ENCODE results near the gene RRAGC. TPM values are rescaled to one million over a fixed set of nuclear protein-coding genes. Genes with fewer than 3 reads are reported as not detected.

Gene RRAGC
- total RNA-seq (10 to 100 TPM; 20.6 to 21.9 TPM), polyA plus RNA-seq (10.3 TPM)

GRCh38 chr1:38859561-38860453 lies at the start of gene RRAGC:
Gene RRAGC (minus strand): TSS chr1:38859772. CDS start chr1:38859646, 126 bp downstream.
- H3K27me3 Mint-ChIP-seq, result no peaks in the 10 kb centered on the region
- Histone ChIP-seq H3K4me1 (ENCODE audit: insufficient read depth, low read length) (peaks cover 22% of the 10 kb centered on the region), H3K27ac (ENCODE audit: low read depth, low read length) (peak within 1 kb of the TSS; percentile 58), H3K9me3 (ENCODE audit: low read length) (no peaks in the 10 kb centered on the region), H3K27me3 (ENCODE audit: insufficient read depth, low read length, poor library complexity, severe bottlenecking) (no peaks in the 10 kb centered on the region), H3K4me3 (ENCODE audit: low read length) (peak within 1 kb of the TSS; percentile 89), H3K36me3 (ENCODE audit: insufficient read depth, low read length) (peaks cover 6% of the 10 kb centered on the region)
- peaks cover 46 to 83% (median 80%) of the 10 kb centered on the region in 3 donors for H3K4me1 Mint-ChIP-seq
- ChIA-PET CTCF (interaction anchor here (1.1 to 1.2 kb wide), 3 partner anchors 106 to 239 kb away, joined by 3 read pairs; partner anchors contain the start of gene NDUFS5), POLR2A (interaction anchor here (1.2 kb wide), 1 partner anchor 118 kb away, joined by 5 read pairs; no protein-coding TSS in a partner anchor)
- DNase-seq, result peak; percentile 96 to 99 (median 98)
- H3K27ac Mint-ChIP-seq, result peak within 1 kb of the TSS; percentile 76 to 95 (median 94)
- peak within 1 kb of the TSS; percentile 90 to 97 (median 94) for H3K4me3 Mint-ChIP-seq
- H3K9me3 Mint-ChIP-seq, result no peaks in the 10 kb centered on the region
- H3K36me3 Mint-ChIP-seq, result peaks cover 0 to 48% (median 9%) of the 10 kb centered on the region in 3 donors

GRCh38 chr1:38908821-38909220 lies 49.2 kb upstream of the RRAGC start:
- H3K27ac ChIP-seq (ENCODE audit: low read depth, low read length), result no peak overlapping the region
- H3K36me3 ChIP-seq (ENCODE audit: insufficient read depth, low read length), result no peaks in the 10 kb centered on the region
- H3K4me1 ChIP-seq (ENCODE audit: insufficient read depth, low read length), result no peaks in the 10 kb centered on the region
- no peaks in the 10 kb centered on the region for H3K9me3 ChIP-seq (ENCODE audit: low read length)
- no peak overlapping the region for H3K4me3 ChIP-seq (ENCODE audit: low read length)
- no peak overlapping the region for H3K27ac Mint-ChIP-seq
- peaks cover 0 to 9% (median 5%) of the 10 kb centered on the region in 5 donors for H3K9me3 Mint-ChIP-seq
- no peak overlapping the region for H3K4me3 Mint-ChIP-seq
- no peaks in the 10 kb centered on the region for H3K27me3 ChIP-seq (ENCODE audit: insufficient read depth, low read length, poor library complexity, severe bottlenecking)
- ChIA-PET POLR2A (no interaction called here), CTCF (no interaction called here)
- no peaks in the 10 kb centered on the region for H3K4me1 Mint-ChIP-seq
- DNase-seq, result no peak
- peaks cover 0 to 4% (median 0%) of the 10 kb centered on the region in 3 donors for H3K36me3 Mint-ChIP-seq
- no peaks in the 10 kb centered on the region for H3K27me3 Mint-ChIP-seq

- Mint-ChIP-seq H3K36me3 (peaks cover 0 to 4% (median 0%) of the 10 kb centered on the region in 3 donors), H3K27ac (peak overlapping the region in 1 of 8 donors; percentile 50), H3K4me1 (no peaks in the 10 kb centered on the region), H3K27me3 (no peaks in the 10 kb centered on the region), H3K4me3 (no peak overlapping the region), H3K9me3 (peaks cover 0 to 9% (median 5%) of the 10 kb centered on the region in 5 donors)
- no peaks in the 10 kb centered on the region for H3K4me1 ChIP-seq (ENCODE audit: insufficient read depth, low read length)
- no peak overlapping the region for H3K27ac ChIP-seq (ENCODE audit: low read depth, low read length)
- DNase-seq, result no peak
- no peaks in the 10 kb centered on the region for H3K9me3 ChIP-seq (ENCODE audit: low read length)
- no peak overlapping the region for H3K4me3 ChIP-seq (ENCODE audit: low read length)
- no peaks in the 10 kb centered on the region for H3K27me3 ChIP-seq (ENCODE audit: insufficient read depth, low read length, poor library complexity, severe bottlenecking)
- CTCF ChIA-PET, result no interaction called here
- no peaks in the 10 kb centered on the region for H3K36me3 ChIP-seq (ENCODE audit: insufficient read depth, low read length)
- POLR2A ChIA-PET, result no interaction called here
Observed at GRCh38 chr1:38905985-38906384, 46.4 kb upstream of the RRAGC start.

GRCh38 chr1:38899560-38899959 lies 40.0 kb upstream of the RRAGC start:
- no peaks in the 10 kb centered on the region for H3K4me1 Mint-ChIP-seq
- no peaks in the 10 kb centered on the region for H3K27me3 Mint-ChIP-seq
- H3K4me1 ChIP-seq (ENCODE audit: insufficient read depth, low read length), result no peaks in the 10 kb centered on the region
- H3K9me3 ChIP-seq (ENCODE audit: low read length), result no peaks in the 10 kb centered on the region
- H3K27ac Mint-ChIP-seq, result no peak overlapping the region
- no peaks in the 10 kb centered on the region for H3K36me3 ChIP-seq (ENCODE audit: insufficient read depth, low read length)
- no peaks in the 10 kb centered on the region for H3K27me3 ChIP-seq (ENCODE audit: insufficient read depth, low read length, poor library complexity, severe bottlenecking)
- H3K27ac ChIP-seq (ENCODE audit: low read depth, low read length), result no peak overlapping the region
- H3K9me3 Mint-ChIP-seq, result no peaks in the 10 kb centered on the region
- DNase-seq, result no peak
- ChIA-PET CTCF (no interaction called here), POLR2A (no interaction called here)
- H3K4me3 Mint-ChIP-seq, result no peak overlapping the region
- no peak overlapping the region for H3K4me3 ChIP-seq (ENCODE audit: low read length)
- peaks cover 0 to 2% (median 0%) of the 10 kb centered on the region in 3 donors for H3K36me3 Mint-ChIP-seq

- no peak for DNase-seq
- Mint-ChIP-seq H3K4me1 (no peaks in the 10 kb centered on the region), H3K9me3 (no peaks in the 10 kb centered on the region), H3K36me3 (peaks cover 0 to 2% (median 0%) of the 10 kb centered on the region in 3 donors), H3K27me3 (no peaks in the 10 kb centered on the region), H3K27ac (no peak overlapping the region), H3K4me3 (no peak overlapping the region)
- Histone ChIP-seq H3K4me1 (ENCODE audit: insufficient read depth, low read length) (no peaks in the 10 kb centered on the region), H3K27me3 (ENCODE audit: insufficient read depth, low read length, poor library complexity, severe bottlenecking) (no peaks in the 10 kb centered on the region), H3K4me3 (ENCODE audit: low read length) (no peak overlapping the region), H3K27ac (ENCODE audit: low read depth, low read length) (no peak overlapping the region), H3K9me3 (ENCODE audit: low read length) (no peaks in the 10 kb centered on the region), H3K36me3 (ENCODE audit: insufficient read depth, low read length) (no peaks in the 10 kb centered on the region)
- ChIA-PET POLR2A (no interaction called here), CTCF (no interaction called here)
Observed at GRCh38 chr1:38898653-38899230, 39.2 kb upstream of the RRAGC start.

GRCh38 chr1:38896169-38896568 lies 36.6 kb upstream of the RRAGC start:
- POLR2A ChIA-PET, result no interaction called here

GRCh38 chr1:38892976-38893375 lies 33.4 kb upstream of the RRAGC start:
- Mint-ChIP-seq H3K27me3 (peaks cover 0 to 3% of the 10 kb centered on the region in 2 donors), H3K9me3 (no peaks in the 10 kb centered on the region), H3K4me3 (no peak overlapping the region), H3K27ac (no peak overlapping the region), H3K36me3 (peaks cover 0 to 2% (median 0%) of the 10 kb centered on the region in 3 donors), H3K4me1 (no peaks in the 10 kb centered on the region)
- no peak overlapping the region for H3K27ac ChIP-seq (ENCODE audit: low read depth, low read length)
- no peaks in the 10 kb centered on the region for H3K4me1 ChIP-seq (ENCODE audit: insufficient read depth, low read length)
- no peaks in the 10 kb centered on the region for H3K36me3 ChIP-seq (ENCODE audit: insufficient read depth, low read length)
- no peaks in the 10 kb centered on the region for H3K27me3 ChIP-seq (ENCODE audit: insufficient read depth, low read length, poor library complexity, severe bottlenecking)
- H3K4me3 ChIP-seq (ENCODE audit: low read length), result no peak overlapping the region
- H3K9me3 ChIP-seq (ENCODE audit: low read length), result no peaks in the 10 kb centered on the region
- DNase-seq, result no peak
- ChIA-PET POLR2A (no interaction called here), CTCF (interaction anchor here (1.2 kb wide), 1 partner anchor 200 kb away, joined by 4 read pairs; no protein-coding TSS in a partner anchor)

More at GRCh38 chr1:38896169-38896568, 36.6 kb upstream of the RRAGC start:
- CTCF ChIA-PET, result interaction anchor here (1.2 kb wide), 1 partner anchor 15 kb away, joined by 3 read pairs; the partner anchor contains the start of gene GJA9
- Mint-ChIP-seq H3K27me3 (peaks cover 0 to 3% of the 10 kb centered on the region in 2 donors), H3K4me3 (no peak overlapping the region), H3K4me1 (no peaks in the 10 kb centered on the region), H3K36me3 (peaks cover 0 to 2% (median 0%) of the 10 kb centered on the region in 3 donors), H3K27ac (no peak overlapping the region), H3K9me3 (no peaks in the 10 kb centered on the region)
- H3K36me3 ChIP-seq (ENCODE audit: insufficient read depth, low read length), result no peaks in the 10 kb centered on the region
- H3K4me1 ChIP-seq (ENCODE audit: insufficient read depth, low read length), result no peaks in the 10 kb centered on the region
- no peak for DNase-seq
- no peaks in the 10 kb centered on the region for H3K9me3 ChIP-seq (ENCODE audit: low read length)
- H3K27me3 ChIP-seq (ENCODE audit: insufficient read depth, low read length, poor library complexity, severe bottlenecking), result no peaks in the 10 kb centered on the region
- no peak overlapping the region for H3K27ac ChIP-seq (ENCODE audit: low read depth, low read length)
- no peak overlapping the region for H3K4me3 ChIP-seq (ENCODE audit: low read length)

GRCh38 chr1:38891753-38892152 lies 32.2 kb upstream of the RRAGC start:
- CTCF ChIA-PET, result interaction anchor here (1.0 to 1.2 kb wide), 2 partner anchors 201 to 206 kb away, joined by 3 to 4 read pairs; no protein-coding TSS in a partner anchor

More at GRCh38 chr1:38891753-38892152, 32.2 kb upstream of the RRAGC start:
- H3K27me3 ChIP-seq (ENCODE audit: insufficient read depth, low read length, poor library complexity, severe bottlenecking), result no peaks in the 10 kb centered on the region
- no peaks in the 10 kb centered on the region for H3K36me3 ChIP-seq (ENCODE audit: insufficient read depth, low read length)
- H3K27ac Mint-ChIP-seq, result peak overlapping the region in 3 of 8 donors; percentile 43 to 86 (median 62)
- H3K4me3 Mint-ChIP-seq, result no peak overlapping the region
- H3K36me3 Mint-ChIP-seq, result no peaks in the 10 kb centered on the region
- DNase-seq, result peak in 1 of 5 donors; percentile 2
- H3K4me1 ChIP-seq (ENCODE audit: insufficient read depth, low read length), result no peaks in the 10 kb centered on the region
- H3K9me3 ChIP-seq (ENCODE audit: low read length), result no peaks in the 10 kb centered on the region
- no peak overlapping the region for H3K4me3 ChIP-seq (ENCODE audit: low read length)
- POLR2A ChIA-PET, result no interaction called here
- H3K27ac ChIP-seq (ENCODE audit: low read depth, low read length), result no peak overlapping the region
- no peaks in the 10 kb centered on the region for H3K9me3 Mint-ChIP-seq
- H3K4me1 Mint-ChIP-seq, result no peaks in the 10 kb centered on the region
- peaks cover 0 to 3% of the 10 kb centered on the region in 2 donors for H3K27me3 Mint-ChIP-seq

Data from CD8-positive, alpha-beta memory T cell (primary cell).